Measurements from ENCODE around the gene ANKRD63.

The ANKRD63 gene

GRCh38 chr15:40302288-40302886, 19.5 kb upstream of the ANKRD63 start:
- no peak overlapping the region for H3K27ac ChIP-seq (ENCODE audit: low read depth, low read length)
- no peaks in the 10 kb centered on the region for H3K27me3 ChIP-seq (ENCODE audit: insufficient read depth, low read length)
- H3K4me3 ChIP-seq (ENCODE audit: low read length), result no peak overlapping the region
- peaks cover 14% of the 10 kb centered on the region for H3K4me1 ChIP-seq (ENCODE audit: insufficient read depth, low read length)
- H3K9me3 ChIP-seq (ENCODE audit: insufficient read depth, low read depth, low read length), result peaks cover 3% of the 10 kb centered on the region; the same call in 1 of the 2 replicates
- no peaks in the 10 kb centered on the region for H3K36me3 ChIP-seq (ENCODE audit: insufficient read depth, low read length)
- WGBS, result 95% methylated on average over 19 of the region's 19 CpGs
- no peak overlapping the region for H3K9ac ChIP-seq (ENCODE audit: low read depth, low read length)

DNA sequence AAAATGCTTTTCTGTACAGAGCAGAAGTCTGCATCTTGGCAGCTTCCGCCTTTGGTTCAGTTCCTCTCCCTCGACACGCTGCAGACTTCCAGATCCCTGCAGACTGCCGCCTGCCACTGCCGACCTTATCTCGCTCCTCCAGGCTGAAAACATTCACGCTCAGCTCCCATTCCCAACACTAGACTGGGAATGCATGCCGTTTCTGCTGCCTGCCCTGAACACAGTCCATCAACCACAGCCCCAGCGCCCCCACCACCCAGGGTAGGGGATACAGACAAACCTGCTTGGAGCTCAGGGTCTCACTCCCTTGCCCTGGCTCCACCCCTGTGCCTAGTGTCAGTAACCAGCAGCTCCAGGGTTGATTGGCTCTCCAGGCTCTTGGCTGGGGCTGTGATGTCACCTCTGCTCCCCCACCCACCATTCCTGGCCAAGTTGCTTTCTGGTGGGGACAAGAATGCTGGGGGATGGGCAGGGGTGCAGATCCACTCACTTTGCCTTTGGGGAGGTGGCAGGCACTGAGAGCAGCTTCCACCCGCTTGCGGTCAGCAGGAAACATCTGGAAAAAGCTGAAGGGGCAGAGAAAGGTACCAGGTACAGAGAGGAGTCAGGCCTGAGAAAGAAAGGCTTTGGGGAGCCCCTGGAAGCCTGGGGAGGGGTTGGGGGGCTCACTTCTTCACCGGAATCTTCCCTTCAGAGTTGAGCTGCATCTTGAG, 18.8 kb upstream of the ANKRD63 start:
- Histone ChIP-seq H3K9ac (ENCODE audit: low read depth, low read length) (peak overlapping the region; percentile 43; the same call in 1 of the 2 replicates), H3K27ac (ENCODE audit: low read depth, low read length) (no peak overlapping the region), H3K27me3 (ENCODE audit: insufficient read depth, low read length) (no peaks in the 10 kb centered on the region), H3K4me1 (ENCODE audit: insufficient read depth, low read length) (0 out of 2 replicates have a peak, but pooled peaks cover 7% of the 10 kb centered on the region), H3K4me3 (ENCODE audit: low read length) (no peak overlapping the region), H3K9me3 (ENCODE audit: insufficient read depth, low read depth, low read length) (peaks cover 3% of the 10 kb centered on the region; the same call in 1 of the 2 replicates), H3K36me3 (ENCODE audit: insufficient read depth, low read length) (no peaks in the 10 kb centered on the region)
- WGBS, result 71% methylated on average over 12 of the region's 12 CpGs

- 73% methylated on average over 2 of the region's 2 CpGs for WGBS
- H3K4me3 ChIP-seq (ENCODE audit: low read length), result no peak overlapping the region
These were observed 17.9 kb upstream of the ANKRD63 start for GRCh38 chr15:40300771-40301170.

GRCh38 chr15:40300367-40300766, 17.5 kb upstream of the ANKRD63 start:
- 100% methylated on average over 1 of the region's 2 CpGs for WGBS
- H3K4me1 ChIP-seq (ENCODE audit: insufficient read depth, low read length), result 0 out of 2 replicates have a peak, but pooled peaks cover 6% of the 10 kb centered on the region
- H3K9ac ChIP-seq (ENCODE audit: low read depth, low read length), result no peak overlapping the region
- no peaks in the 10 kb centered on the region for H3K36me3 ChIP-seq (ENCODE audit: insufficient read depth, low read length)
- no peaks in the 10 kb centered on the region for H3K27me3 ChIP-seq (ENCODE audit: insufficient read depth, low read length)
- H3K9me3 ChIP-seq (ENCODE audit: insufficient read depth, low read depth, low read length), result peaks cover 3% of the 10 kb centered on the region; the same call in 1 of the 2 replicates
- H3K4me3 ChIP-seq (ENCODE audit: low read length), result no peak overlapping the region
- no peak overlapping the region for H3K27ac ChIP-seq (ENCODE audit: low read depth, low read length)

More at GRCh38 chr15:40300771-40301170, 17.9 kb upstream of the ANKRD63 start:
- H3K9me3 ChIP-seq (ENCODE audit: insufficient read depth, low read depth, low read length), result peaks cover 3% of the 10 kb centered on the region; the same call in 1 of the 2 replicates
- no peak overlapping the region for H3K27ac ChIP-seq (ENCODE audit: low read depth, low read length)
- no peak overlapping the region for H3K9ac ChIP-seq (ENCODE audit: low read depth, low read length)
- 0 out of 2 replicates have a peak, but pooled peaks cover 6% of the 10 kb centered on the region for H3K4me1 ChIP-seq (ENCODE audit: insufficient read depth, low read length)
- H3K27me3 ChIP-seq (ENCODE audit: insufficient read depth, low read length), result no peaks in the 10 kb centered on the region
- H3K36me3 ChIP-seq (ENCODE audit: insufficient read depth, low read length), result no peaks in the 10 kb centered on the region

- WGBS, result 93% methylated on average over 17 of the region's 17 CpGs
- 0 out of 2 replicates have a peak, but pooled peaks cover 10% of the 10 kb centered on the region for H3K4me1 ChIP-seq (ENCODE audit: insufficient read depth, low read length)
- no peak overlapping the region for H3K4me3 ChIP-seq (ENCODE audit: low read length)
- H3K36me3 ChIP-seq (ENCODE audit: insufficient read depth, low read length), result no peaks in the 10 kb centered on the region
- H3K9me3 ChIP-seq (ENCODE audit: insufficient read depth, low read depth, low read length), result peaks cover 3% of the 10 kb centered on the region; the same call in 1 of the 2 replicates
- H3K27ac ChIP-seq (ENCODE audit: low read depth, low read length), result no peak overlapping the region
- H3K27me3 ChIP-seq (ENCODE audit: insufficient read depth, low read length), result peaks cover 5% of the 10 kb centered on the region; the same call in 1 of the 2 replicates
- H3K9ac ChIP-seq (ENCODE audit: low read depth, low read length), result no peak overlapping the region
These were observed 15.5 kb upstream of the ANKRD63 start for GRCh38 chr15:40298216-40298935.

- H3K4me1 ChIP-seq (ENCODE audit: insufficient read depth, low read length), result 0 out of 2 replicates have a peak, but pooled peaks cover 11% of the 10 kb centered on the region
- H3K9me3 ChIP-seq (ENCODE audit: insufficient read depth, low read depth, low read length), result peaks cover 3% of the 10 kb centered on the region; the same call in 1 of the 2 replicates
- H3K36me3 ChIP-seq (ENCODE audit: insufficient read depth, low read length), result no peaks in the 10 kb centered on the region
- no peak overlapping the region for H3K9ac ChIP-seq (ENCODE audit: low read depth, low read length)
- no peak overlapping the region for H3K4me3 ChIP-seq (ENCODE audit: low read length)
- H3K27me3 ChIP-seq (ENCODE audit: insufficient read depth, low read length), result peaks cover 15% of the 10 kb centered on the region
- WGBS, result 93% methylated on average over 10 of the region's 10 CpGs
- H3K27ac ChIP-seq (ENCODE audit: low read depth, low read length), result no peak overlapping the region
These were observed 14.5 kb upstream of the ANKRD63 start for GRCh38 chr15:40297356-40297755.

DNA sequence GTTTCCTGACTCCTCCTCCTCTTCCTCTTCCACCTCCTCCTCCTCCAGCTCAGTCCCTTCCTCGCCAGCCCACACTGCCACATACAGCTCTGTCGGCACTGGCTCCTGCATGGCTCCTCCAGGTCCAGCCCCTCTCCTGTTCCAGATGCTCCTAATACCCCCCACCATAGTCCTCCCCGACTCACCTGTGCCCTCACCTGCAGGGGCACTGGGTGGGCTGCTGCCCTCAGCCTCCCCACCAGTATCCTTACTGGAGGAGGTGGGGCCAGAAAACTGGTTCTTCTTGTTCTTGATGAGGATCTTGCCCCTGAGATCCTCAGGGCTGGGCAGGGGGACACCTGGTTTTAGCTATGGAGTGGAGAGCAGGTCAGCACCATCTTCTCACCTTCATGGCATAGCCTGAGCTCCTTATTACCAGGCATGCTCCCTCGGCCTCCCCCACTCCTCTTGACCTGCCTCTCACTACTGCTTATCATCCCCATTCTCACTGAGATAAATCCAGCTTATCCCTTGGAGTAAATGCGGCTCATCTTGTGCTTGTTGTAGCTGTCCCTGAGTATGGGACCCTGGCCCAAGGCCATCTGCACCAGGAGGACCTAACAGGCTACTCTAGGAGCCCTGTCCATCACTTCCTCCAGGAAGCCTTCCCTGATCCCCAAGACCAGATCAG, 13.8 kb upstream of the ANKRD63 start:
- 0 out of 2 replicates have a peak, but pooled peaks cover 13% of the 10 kb centered on the region for H3K4me1 ChIP-seq (ENCODE audit: insufficient read depth, low read length)
- 82% methylated on average over 5 of the region's 5 CpGs for WGBS
- no peaks in the 10 kb centered on the region for H3K36me3 ChIP-seq (ENCODE audit: insufficient read depth, low read length)
- no peak overlapping the region for H3K9ac ChIP-seq (ENCODE audit: low read depth, low read length)
- H3K4me3 ChIP-seq (ENCODE audit: low read length), result no peak overlapping the region
- H3K27me3 ChIP-seq (ENCODE audit: insufficient read depth, low read length), result peaks cover 21% of the 10 kb centered on the region
- H3K27ac ChIP-seq (ENCODE audit: low read depth, low read length), result no peak overlapping the region
- peaks cover 3% of the 10 kb centered on the region; the same call in 1 of the 2 replicates for H3K9me3 ChIP-seq (ENCODE audit: insufficient read depth, low read depth, low read length)

DNA sequence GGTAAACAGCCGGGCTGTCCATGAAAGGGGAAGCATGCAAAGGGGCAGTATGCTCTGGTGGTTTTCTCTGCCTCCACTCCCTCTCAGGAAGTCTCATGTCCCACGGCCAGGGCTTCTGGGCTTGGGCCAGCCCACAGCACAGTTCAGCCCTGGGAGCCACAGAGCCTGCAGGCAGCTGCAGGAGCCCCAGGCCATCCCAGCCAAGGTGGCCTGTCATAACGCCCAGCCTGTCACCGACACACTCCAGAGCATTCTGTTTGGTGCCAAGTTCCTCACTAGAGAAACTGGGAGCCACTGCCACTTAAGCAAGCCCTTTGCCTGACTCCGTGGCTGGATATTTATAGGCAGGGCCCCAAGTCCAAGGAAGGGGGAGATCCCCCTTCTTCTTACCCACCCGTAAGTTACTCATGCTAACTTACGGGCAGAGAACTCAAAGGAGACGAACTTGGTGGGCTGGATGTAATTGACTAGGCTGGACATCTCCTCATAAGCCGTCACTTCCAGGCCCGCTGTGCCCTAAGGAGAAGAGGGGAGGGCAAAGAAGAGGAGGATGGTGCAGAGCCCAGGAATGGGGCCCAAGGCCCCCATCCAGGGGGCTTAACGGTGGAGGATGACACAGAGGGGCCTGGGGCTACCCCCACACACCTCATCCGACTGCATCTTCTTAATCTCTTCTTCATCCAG, 13.2 kb upstream of the ANKRD63 start:
- Histone ChIP-seq H3K27ac (ENCODE audit: low read depth, low read length) (no peak overlapping the region), H3K4me3 (ENCODE audit: low read length) (no peak overlapping the region), H3K9me3 (ENCODE audit: insufficient read depth, low read depth, low read length) (peaks cover 3% of the 10 kb centered on the region; the same call in 1 of the 2 replicates), H3K36me3 (ENCODE audit: insufficient read depth, low read length) (no peaks in the 10 kb centered on the region), H3K9ac (ENCODE audit: low read depth, low read length) (no peak overlapping the region), H3K27me3 (ENCODE audit: insufficient read depth, low read length) (peaks cover 28% of the 10 kb centered on the region), H3K4me1 (ENCODE audit: insufficient read depth, low read length) (0 out of 2 replicates have a peak, but pooled peaks cover 9% of the 10 kb centered on the region)
- WGBS, result 88% methylated on average over 12 of the region's 12 CpGs

DNA sequence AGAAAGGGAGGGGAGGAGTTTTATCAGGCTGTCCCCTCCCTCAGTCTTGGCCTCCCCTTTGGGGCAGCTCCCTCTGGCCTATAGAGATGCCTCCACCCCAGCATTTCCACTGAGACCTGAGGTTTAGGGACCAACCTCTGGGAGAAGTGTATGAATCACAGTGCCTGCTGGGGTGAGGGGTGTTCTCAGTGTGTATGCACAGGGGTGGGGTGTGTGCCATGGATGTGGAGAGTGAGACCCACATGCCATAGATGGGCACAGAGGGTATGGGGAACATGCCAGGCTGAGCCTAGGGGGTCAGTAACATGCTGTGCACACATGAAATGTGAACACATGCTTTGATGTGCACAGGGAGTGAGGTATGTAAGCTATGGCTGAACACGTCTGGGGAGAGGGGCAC, 12.4 kb upstream of the ANKRD63 start:
- Histone ChIP-seq H3K4me3 (ENCODE audit: low read length) (no peak overlapping the region), H3K9me3 (ENCODE audit: insufficient read depth, low read depth, low read length) (peaks cover 1% of the 10 kb centered on the region; the same call in 1 of the 2 replicates), H3K4me1 (ENCODE audit: insufficient read depth, low read length) (peaks cover 12% of the 10 kb centered on the region; the same call in 1 of the 2 replicates), H3K27me3 (ENCODE audit: insufficient read depth, low read length) (peaks cover 35% of the 10 kb centered on the region), H3K9ac (ENCODE audit: low read depth, low read length) (no peak overlapping the region), H3K27ac (ENCODE audit: low read depth, low read length) (no peak overlapping the region), H3K36me3 (ENCODE audit: insufficient read depth, low read length) (no peaks in the 10 kb centered on the region)
- 93% methylated on average over 1 of the region's 1 CpG for WGBS
